ENCODE data around the gene ZNF211.

GRCh38 chr19:57653689-57654088 lies 20.7 kb downstream of the ZNF211 start:
- TF ChIP-seq CTCF (IDR thresholded peaks at IDR 0.05 in 2 of 3, conservative IDR thresholded peaks at IDR 0.05 in 1 of 3; ENCODE audit: borderline replicate concordance in 1 of 3, insufficient read depth in 1 of 3, low read depth in 2 of 3, low read length in 2 of 3), result no peak
- TF ChIP-seq POLR2A (IDR thresholded peaks at IDR 0.05; ENCODE audit: borderline replicate concordance, extremely low read depth, insufficient read depth, insufficient read length), result no peak
- TF ChIP-seq JUND (IDR thresholded peaks at IDR 0.05), result no peak
- no peak for TF ChIP-seq YY1 (IDR thresholded peaks at IDR 0.05; ENCODE audit: extremely low read depth, insufficient replicate concordance, low read depth, low read length)
- no peak for TF ChIP-seq MAX (IDR thresholded peaks at IDR 0.05)
- TF ChIP-seq POLR2AphosphoS5 (IDR thresholded peaks at IDR 0.05; ENCODE audit: low read depth, low read length), result no peak
- TF ChIP-seq SRF (IDR thresholded peaks at IDR 0.05; ENCODE audit: low read depth), result no peak
- TF ChIP-seq SP1 (IDR thresholded peaks at IDR 0.05; ENCODE audit: low read depth), result no peak
- no peak for TF ChIP-seq SIN3A (IDR thresholded peaks at IDR 0.05; ENCODE audit: low read depth)
- TF ChIP-seq CBX3 (IDR thresholded peaks at IDR 0.05; ENCODE audit: low read depth), result no peak
- no peak for TF ChIP-seq FOSL1 (IDR thresholded peaks at IDR 0.05; ENCODE audit: low read depth)
- TF ChIP-seq REST (IDR thresholded peaks at IDR 0.05; ENCODE audit: low read depth), result no peak

Data from HCT116 (cell line).